T-cell (primary cell): Measurements from ENCODE around the gene ORC6. TPM values are rescaled to one million over a fixed set of nuclear protein-coding genes. Genes with fewer than 3 reads are reported as not detected.

Experiments
- ATAC-seq, 4 experiments: fragments of 200-7000 bp in 3 of 4; fragments of 150-1000 bp in 1 of 4; cut with Tn5 transposase; replicated peaks in 1 of 4; 1 replicate in 3 of 4; 2 replicates in 1 of 4; pipeline ENCODE4 v1.10.0; 2021; ENCODE audit warnings: moderate library complexity in 3 of 4, mild to moderate bottlenecking in 2 of 4, moderate number of reproducible peaks in 1 of 4
- CTCF ChIA-PET, 2 donors: fragments of 300-600 bp; sonication (Branson Sonifier 250); formaldehyde crosslinking; loops; one replicate each; lab custom pipeline; 2022; ENCODE audit warnings: antibody characterized with exemption in 2 of 2; lab: Charles Lee
- POLR2A ChIA-PET, 2 donors: fragments of 300-600 bp; sonication (Branson Sonifier 250); formaldehyde crosslinking; loops; one replicate each; lab custom pipeline; 2022; ENCODE audit warnings: antibody characterized with exemption in 2 of 2; lab: Charles Lee
- DNase-seq, 35 experiments: peaks; one replicate each; pipeline versions ENCODE4 v3.0.0 to v3.0.0-alpha.2; 2013 to 2023
- H3K27ac ChIP-seq: one replicate; pipeline ENCODE4 v1.5.1; 2013; ENCODE audit warnings: low read length
- H3K27me3 ChIP-seq, 2 experiments: replicated peaks in 1 of 2; 1 replicate in 1 of 2; 2 replicates in 1 of 2; pipeline versions ENCODE4 v1.6.1 to v1.7.0; 2013; ENCODE audit warnings: low read length in 1 of 2, mixed read lengths in 1 of 2; ENCODE audit not compliant: control insufficient read depth in 2 of 2, insufficient read depth in 2 of 2; ENCODE audit errors: extremely low read depth in 1 of 2
- H3K36me3 ChIP-seq, 2 donors: 1 replicate in 1 of 2; 2 replicates in 1 of 2; pipeline versions ENCODE4 v1.6.1 to v1.7.0; 2013; ENCODE audit warnings: low read length in 1 of 2; ENCODE audit not compliant: control insufficient read depth in 2 of 2, insufficient read depth in 1 of 2; ENCODE audit errors: extremely low read depth in 1 of 2
- H3K4me1 ChIP-seq, 2 experiments: 1 replicate in 1 of 2; 2 replicates in 1 of 2; pipeline versions ENCODE4 v1.6.1 to v1.7.0; 2013; ENCODE audit warnings: low read length in 2 of 2, mixed read lengths in 1 of 2; ENCODE audit not compliant: insufficient read depth in 2 of 2, control insufficient read depth in 1 of 2; ENCODE audit errors: extremely low read depth in 1 of 2
- H3K4me3 ChIP-seq, 2 donors: 1 replicate in 1 of 2; 2 replicates in 1 of 2; pipeline versions ENCODE4 v1.5.1 to v1.7.0; 2013; ENCODE audit warnings: mild to moderate bottlenecking in 2 of 2, low read length in 1 of 2, moderate library complexity in 1 of 2; ENCODE audit not compliant: control insufficient read depth in 1 of 2; ENCODE audit errors: extremely low read depth in 1 of 2
- H3K9me3 ChIP-seq: 2 replicates; pipeline ENCODE4 v1.7.0; 2013
- H3K27ac Mint-ChIP-seq, 2 donors: one replicate each; pipeline ENCODE4 v1.8.0; 2020 to 2021; ENCODE audit warnings: mild to moderate bottlenecking in 2 of 2, mixed read lengths in 2 of 2
- H3K27me3 Mint-ChIP-seq, 2 donors: one replicate each; pipeline ENCODE4 v1.8.0; 2021 to 2022; ENCODE audit warnings: mixed read lengths in 2 of 2
- H3K36me3 Mint-ChIP-seq: one replicate; pipeline ENCODE4 v1.8.0; 2021; ENCODE audit warnings: mixed read lengths
- H3K4me1 Mint-ChIP-seq, 3 donors: one replicate each; pipeline ENCODE4 v1.8.0; 2020 to 2022; ENCODE audit warnings: mixed read lengths in 3 of 3, mild to moderate bottlenecking in 1 of 3
- H3K4me3 Mint-ChIP-seq, 3 donors: one replicate each; pipeline ENCODE4 v1.8.0; 2020 to 2022; ENCODE audit warnings: mild to moderate bottlenecking in 3 of 3, mixed read lengths in 3 of 3, moderate library complexity in 3 of 3
- H3K9me3 Mint-ChIP-seq, 3 donors: one replicate each; pipeline ENCODE4 v1.8.0; 2020 to 2022; ENCODE audit warnings: mixed read lengths in 3 of 3
- WGBS: methylation state at CpG from one replicate; pipeline ENCODE4 v1.1.5; 2013; ENCODE audit warnings: missing lambda C conversion rate; ENCODE audit not compliant: insufficient coverage; 5-methylcytosine and 5-hydroxymethylcytosine counted together
- total RNA-seq, 35 experiments: library from RNA in 6 of 35; stranded (reverse) in 6 of 35; fragments of 120-200 nt in 1 of 35; gene quantifications; one replicate each; pipeline versions ENCODE4 v1.2.1 to v1.2.4 and lab custom pipeline; 2013 to 2026

The ORC6 gene
- total RNA-seq, 5 donors from 2014 or later (not counting 1 experiment from before 2014, with no cell fraction given), result 2.6 to 6.2 (median 3.0) TPM

GRCh38 chr16:46709469-46710005 lies 20.1 kb downstream of the ORC6 start:
- Histone ChIP-seq H3K9me3 (no peaks in the 10 kb centered on the region), H3K27ac (no peak overlapping the region), H3K4me3 (no peak overlapping the region), H3K27me3 (no peaks in the 10 kb centered on the region), H3K4me1 (no peaks in the 10 kb centered on the region), H3K36me3 (no peaks in the 10 kb centered on the region)
- no peak for ATAC-seq
- no peaks in the 10 kb centered on the region for H3K36me3 Mint-ChIP-seq
- peaks cover 0 to 6% of the 10 kb centered on the region in 2 donors for H3K27me3 Mint-ChIP-seq
- CTCF ChIA-PET, result no interaction called here
- H3K4me1 Mint-ChIP-seq, result no peaks in the 10 kb centered on the region
- no peaks in the 10 kb centered on the region for H3K9me3 Mint-ChIP-seq
- WGBS, result 75% methylated on average over 2 of the region's 3 CpGs
- POLR2A ChIA-PET, result interaction anchor here in 1 of 2 donors (0.6 kb wide), 1 partner anchor 89 kb away, joined by 3 read pairs; no protein-coding TSS in a partner anchor
- H3K27ac Mint-ChIP-seq, result no peak overlapping the region
- DNase-seq, result no peak
- no peak overlapping the region for H3K4me3 Mint-ChIP-seq

- no peak overlapping the region for H3K4me3 Mint-ChIP-seq
- POLR2A ChIA-PET, result no interaction called here
- ATAC-seq (no peak), DNase-seq (no peak)
- no peaks in the 10 kb centered on the region for H3K36me3 ChIP-seq
- H3K27ac ChIP-seq, result no peak overlapping the region
- H3K9me3 Mint-ChIP-seq, result no peaks in the 10 kb centered on the region
- no peak overlapping the region for H3K4me3 ChIP-seq
- peaks cover 0 to 6% of the 10 kb centered on the region in 2 donors for H3K27me3 Mint-ChIP-seq
- CTCF ChIA-PET, result interaction anchor here (0.7 kb wide), 3 partner anchors 19 to 349 kb away, joined by 3 to 5 read pairs (median 4); no protein-coding TSS in a partner anchor
- H3K27ac Mint-ChIP-seq, result no peak overlapping the region
- WGBS, result 85% methylated on average over 6 of the region's 10 CpGs
- H3K4me1 ChIP-seq, result no peaks in the 10 kb centered on the region
- no peaks in the 10 kb centered on the region for H3K36me3 Mint-ChIP-seq
- H3K27me3 ChIP-seq, result peaks cover 0 to 4% of the 10 kb centered on the region in 2 experiments
- H3K9me3 ChIP-seq, result no peaks in the 10 kb centered on the region
- no peaks in the 10 kb centered on the region for H3K4me1 Mint-ChIP-seq
These were observed 21.9 kb downstream of the ORC6 start for GRCh38 chr16:46711106-46712058.

GRCh38 chr16:46712911-46713310 lies 23.5 kb downstream of the ORC6 start:
- Histone ChIP-seq H3K9me3 (no peaks in the 10 kb centered on the region), H3K4me3 (no peak overlapping the region), H3K27me3 (peaks cover 0 to 4% of the 10 kb centered on the region in 2 experiments), H3K27ac (no peak overlapping the region), H3K4me1 (no peaks in the 10 kb centered on the region), H3K36me3 (no peaks in the 10 kb centered on the region)
- no CpG with 5 or more reads among the region's 3 CpGs for WGBS
- no peaks in the 10 kb centered on the region for H3K27me3 Mint-ChIP-seq
- no peak overlapping the region for H3K27ac Mint-ChIP-seq
- no peak overlapping the region for H3K4me3 Mint-ChIP-seq
- no peaks in the 10 kb centered on the region for H3K4me1 Mint-ChIP-seq
- CTCF ChIA-PET, result no interaction called here
- no peaks in the 10 kb centered on the region for H3K36me3 Mint-ChIP-seq
- ATAC-seq (no peak), DNase-seq (no peak)
- H3K9me3 Mint-ChIP-seq, result no peaks in the 10 kb centered on the region
- POLR2A ChIA-PET, result no interaction called here

- Histone ChIP-seq H3K27me3 (peaks cover 0 to 4% of the 10 kb centered on the region in 2 experiments), H3K4me3 (no peak overlapping the region), H3K36me3 (no peaks in the 10 kb centered on the region), H3K9me3 (no peaks in the 10 kb centered on the region), H3K4me1 (no peaks in the 10 kb centered on the region), H3K27ac (no peak overlapping the region)
- Mint-ChIP-seq H3K4me1 (no peaks in the 10 kb centered on the region), H3K27me3 (no peaks in the 10 kb centered on the region), H3K27ac (no peak overlapping the region), H3K36me3 (no peaks in the 10 kb centered on the region), H3K9me3 (no peaks in the 10 kb centered on the region), H3K4me3 (no peak overlapping the region)
- DNase-seq, result no peak
- no CpG with 5 or more reads among the region's 3 CpGs for WGBS
- no peak for ATAC-seq
- CTCF ChIA-PET, result no interaction called here
- POLR2A ChIA-PET, result no interaction called here
These were observed 24.2 kb downstream of the ORC6 start for GRCh38 chr16:46713634-46714033.

- WGBS, result 83% methylated on average over 1 of the region's 7 CpGs
These were observed 25.5 kb downstream of the ORC6 start for GRCh38 chr16:46714797-46715591.

GRCh38 chr16:46715769-46716305 lies 26.4 kb downstream of the ORC6 start:
- 64% methylated on average over 5 of the region's 6 CpGs for WGBS
- Mint-ChIP-seq H3K27ac (no peak overlapping the region), H3K4me1 (no peaks in the 10 kb centered on the region), H3K4me3 (no peak overlapping the region), H3K9me3 (no peaks in the 10 kb centered on the region), H3K27me3 (no peaks in the 10 kb centered on the region), H3K36me3 (no peaks in the 10 kb centered on the region)
- no peak overlapping the region for H3K4me3 ChIP-seq
- ChIA-PET POLR2A (no interaction called here), CTCF (no interaction called here)
- H3K36me3 ChIP-seq, result no peaks in the 10 kb centered on the region
- H3K27ac ChIP-seq, result no peak overlapping the region
- no peaks in the 10 kb centered on the region for H3K4me1 ChIP-seq
- no peak for DNase-seq
- no peaks in the 10 kb centered on the region for H3K9me3 ChIP-seq
- H3K27me3 ChIP-seq, result peaks cover 0 to 4% of the 10 kb centered on the region in 2 experiments
- no peak for ATAC-seq

More at GRCh38 chr16:46714797-46715591, 25.5 kb downstream of the ORC6 start:
- H3K27me3 Mint-ChIP-seq, result no peaks in the 10 kb centered on the region
- H3K9me3 Mint-ChIP-seq, result no peaks in the 10 kb centered on the region
- DNase-seq (no peak), ATAC-seq (no peak)
- no peaks in the 10 kb centered on the region for H3K36me3 ChIP-seq
- no peak overlapping the region for H3K4me3 Mint-ChIP-seq
- H3K4me3 ChIP-seq, result no peak overlapping the region
- H3K4me1 Mint-ChIP-seq, result no peaks in the 10 kb centered on the region
- H3K27me3 ChIP-seq, result peaks cover 0 to 4% of the 10 kb centered on the region in 2 experiments
- ChIA-PET POLR2A (no interaction called here), CTCF (no interaction called here)
- H3K27ac ChIP-seq, result no peak overlapping the region
- no peaks in the 10 kb centered on the region for H3K36me3 Mint-ChIP-seq
- no peaks in the 10 kb centered on the region for H3K9me3 ChIP-seq
- H3K4me1 ChIP-seq, result no peaks in the 10 kb centered on the region
- no peak overlapping the region for H3K27ac Mint-ChIP-seq
